Neural progenitor cell (in vitro differentiated cells): ENCODE results near the gene CCS.

Experiments
- CTCF ChIP-seq: fragments of 200-600 bp; sonication (generic); IDR thresholded peaks from 2 replicates; pipeline ENCODE4 v1.5.1; 2017; ENCODE audit warnings: antibody characterized with exemption, mild to moderate bottlenecking
- EZH2 ChIP-seq: fragments of 200-600 bp; sonication (generic); IDR thresholded peaks from 2 replicates; pipeline ENCODE4 v1.6.1; 2017; ENCODE audit warnings: antibody characterized with exemption, mild to moderate bottlenecking, moderate library complexity
- EZH2phosphoT487 ChIP-seq: fragments of 200-600 bp; sonication (generic); IDR thresholded peaks from 2 replicates; pipeline ENCODE4 v1.6.1; 2017; ENCODE audit warnings: antibody characterized with exemption

DNA sequence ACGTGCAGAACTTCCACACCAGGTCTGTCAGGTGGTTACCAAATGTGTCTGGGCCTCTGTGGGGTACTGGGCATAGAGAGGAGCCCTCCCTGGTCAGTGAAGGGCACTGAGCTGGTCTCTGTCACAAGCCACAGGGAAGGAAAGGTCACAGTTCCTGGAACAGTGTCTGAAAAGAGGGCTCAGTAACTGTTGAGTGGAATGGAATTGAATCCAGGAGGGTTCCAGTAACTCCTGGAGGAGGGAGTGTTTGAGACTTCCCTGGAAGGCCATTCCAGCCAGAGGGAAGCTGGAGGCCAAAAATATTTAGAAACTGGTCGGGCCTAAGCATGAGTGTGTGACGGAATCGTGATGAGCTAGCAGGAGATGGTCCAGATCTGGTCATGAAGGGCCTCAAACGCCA lies 38.4 kb upstream of the CCS start:
- TF ChIP-seq CTCF (no peak), EZH2 (no peak), EZH2phosphoT487 (no peak)
